Ovary (tissue), 3 donors: Measurements from ENCODE around the gene AP3B1.

Source experiments
- CTCF ChIP-seq, 3 donors: fragments of 450-650 bp in 2 of 3; fragments of 200-600 bp in 1 of 3; IDR thresholded peaks; one replicate each; pipeline versions ENCODE4 v1.5.1 to v1.8.0; 2016 to 2022; ENCODE audit warnings: antibody characterized with exemption in 3 of 3, mild to moderate bottlenecking in 1 of 3
- EP300 ChIP-seq: sonication (generic); formaldehyde crosslinking; IDR thresholded peaks from one replicate; pipeline ENCODE4 v1.6.1; 2017; ENCODE audit warnings: antibody characterized with exemption
- donor health status: DM: no; HTN: no; CAD: no.

- TF ChIP-seq CTCF (IDR thresholded peaks at IDR 0.05) (no peak), EP300 (no peak)
Observed at GRCh38 chr5:77987988-77988387, 306.5 kb downstream of the AP3B1 start.
